Upper lobe of right lung (tissue), 1 donor: ENCODE results near the gene NSD1. TPM values are rescaled to one million over a fixed set of nuclear protein-coding genes. Genes with fewer than 3 reads are reported as not detected.

Experiments used
- ATAC-seq: fragments of 200-7000 bp; cut with Tn5 transposase; one replicate; pipeline ENCODE4 v1.9.1; 2020; ENCODE audit warnings: mild to moderate bottlenecking, moderate library complexity
- DNase-seq: peaks from one replicate; pipeline ENCODE4 v3.0.0-alpha.2; 2020
- H3K27ac ChIP-seq: fragments of 200-600 bp; one replicate; pipeline ENCODE4 v1.8.0; 2022
- H3K27me3 ChIP-seq: fragments of 200-600 bp; one replicate; pipeline ENCODE4 v1.8.0; 2022; ENCODE audit warnings: mild to moderate bottlenecking
- H3K36me3 ChIP-seq: fragments of 200-600 bp; one replicate; pipeline ENCODE4 v1.8.0; 2022
- H3K4me1 ChIP-seq: fragments of 200-600 bp; one replicate; pipeline ENCODE4 v1.8.0; 2022
- H3K4me3 ChIP-seq: fragments of 200-600 bp; one replicate; pipeline ENCODE4 v1.8.0; 2022; ENCODE audit warnings: mild to moderate bottlenecking
- H3K9me3 ChIP-seq: fragments of 200-600 bp; one replicate; pipeline ENCODE4 v1.8.0; 2022
- intact Hi-C: fragments of 100-400 bp; cut with DNase I; formaldehyde crosslinking; loops from one replicate; pipeline ENCODE4 v1.11.0; 2022
- total RNA-seq: library from RNA; stranded (reverse); fragmentation: NEBNext Ultra II Directional; extraction: Animal tissue kit (Norgen Biotek cat#: 25700); gene quantifications from one replicate; pipeline ENCODE4 v1.2.1, GENCODE V29; 2021
- TF ChIP-seq, protein P1 (sequence below): fragments of 200-600 bp; IDR thresholded peaks from one replicate; pipeline ENCODE4 v1.8.0; 2022; ENCODE audit warnings: antibody characterized with exemption
- donor health status: DM: no; HTN: yes; CAD: no; lungs with severe emphysema.

NSD1 gene
- total RNA-seq, 1 donor from 2014 or later, result 67.7 TPM

DNA sequence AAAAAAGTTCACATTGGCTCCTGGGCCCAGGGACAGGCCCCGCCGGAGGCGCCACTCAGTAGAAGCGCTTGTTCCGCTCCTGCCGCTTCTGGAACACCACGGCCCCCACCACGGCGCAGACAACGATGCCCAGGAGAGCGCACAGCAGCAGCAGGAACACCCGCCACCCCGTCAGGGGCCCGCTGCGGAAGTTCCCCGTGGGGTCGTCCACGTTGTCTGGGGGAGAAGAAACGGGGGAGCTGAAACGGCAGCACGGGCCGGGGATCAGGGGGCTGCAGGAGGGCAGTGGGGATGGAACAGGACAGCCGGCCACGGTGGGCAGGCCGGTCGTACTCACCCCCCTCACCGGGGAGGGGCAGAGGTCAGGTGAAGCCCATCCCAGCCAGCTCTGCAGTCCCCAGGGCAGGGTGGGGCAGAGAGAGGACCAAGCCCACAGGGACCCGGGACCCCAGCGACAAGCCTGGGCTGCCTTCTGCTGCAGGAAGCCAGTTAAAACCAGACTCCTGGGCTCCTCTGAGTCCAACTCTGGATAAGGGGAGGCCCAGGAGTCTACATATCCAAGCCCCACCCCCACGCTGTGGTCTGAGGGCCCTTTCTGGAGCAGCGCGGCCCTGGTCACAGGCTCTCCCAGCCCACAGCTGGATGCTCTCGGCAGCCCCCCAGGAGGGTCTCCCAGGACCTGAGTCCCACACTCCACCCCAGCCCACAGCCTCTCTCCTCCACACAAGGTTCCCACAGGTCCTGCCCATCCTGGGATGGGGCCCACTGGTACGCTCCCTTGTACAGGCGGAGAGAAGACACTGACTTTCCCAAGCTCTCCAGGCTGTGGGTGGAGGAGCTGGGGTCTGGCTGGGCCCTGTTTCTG is 198.7 kb downstream of the NSD1 start:
- intact Hi-C loops, result no loop called here
- no peak for DNase-seq
- ATAC-seq, result no peak
- Histone ChIP-seq H3K9me3 (no peaks in the 10 kb centered on the region), H3K27me3 (no peaks in the 10 kb centered on the region), H3K4me3 (no peak overlapping the region), H3K36me3 (peaks cover 74% of the 10 kb centered on the region), H3K4me1 (no peaks in the 10 kb centered on the region), H3K27ac (no peak overlapping the region)
- TF ChIP-seq, protein P1, sequence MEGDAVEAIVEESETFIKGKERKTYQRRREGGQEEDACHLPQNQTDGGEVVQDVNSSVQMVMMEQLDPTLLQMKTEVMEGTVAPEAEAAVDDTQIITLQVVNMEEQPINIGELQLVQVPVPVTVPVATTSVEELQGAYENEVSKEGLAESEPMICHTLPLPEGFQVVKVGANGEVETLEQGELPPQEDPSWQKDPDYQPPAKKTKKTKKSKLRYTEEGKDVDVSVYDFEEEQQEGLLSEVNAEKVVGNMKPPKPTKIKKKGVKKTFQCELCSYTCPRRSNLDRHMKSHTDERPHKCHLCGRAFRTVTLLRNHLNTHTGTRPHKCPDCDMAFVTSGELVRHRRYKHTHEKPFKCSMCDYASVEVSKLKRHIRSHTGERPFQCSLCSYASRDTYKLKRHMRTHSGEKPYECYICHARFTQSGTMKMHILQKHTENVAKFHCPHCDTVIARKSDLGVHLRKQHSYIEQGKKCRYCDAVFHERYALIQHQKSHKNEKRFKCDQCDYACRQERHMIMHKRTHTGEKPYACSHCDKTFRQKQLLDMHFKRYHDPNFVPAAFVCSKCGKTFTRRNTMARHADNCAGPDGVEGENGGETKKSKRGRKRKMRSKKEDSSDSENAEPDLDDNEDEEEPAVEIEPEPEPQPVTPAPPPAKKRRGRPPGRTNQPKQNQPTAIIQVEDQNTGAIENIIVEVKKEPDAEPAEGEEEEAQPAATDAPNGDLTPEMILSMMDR, result no peak

DNA sequence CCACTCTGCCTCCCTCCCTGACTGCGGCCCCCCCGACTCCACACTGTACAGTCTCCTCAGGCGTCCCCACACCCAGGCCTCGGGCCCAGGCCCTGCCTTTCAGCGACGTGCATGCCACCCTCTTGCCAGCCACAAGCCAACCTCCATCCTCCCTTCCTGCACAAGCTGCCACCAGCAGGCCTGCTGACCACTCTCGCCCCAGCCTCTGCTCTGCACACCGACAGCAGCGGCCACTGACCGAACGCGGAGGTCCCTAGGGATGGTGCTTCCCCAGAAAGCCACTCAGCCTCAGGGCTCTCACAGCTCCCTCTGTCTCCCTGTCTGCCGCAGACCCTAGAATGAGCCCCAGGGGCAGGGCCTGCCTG is 199.3 kb downstream of the NSD1 start:
- DNase-seq (no peak), ATAC-seq (no peak)
- H3K27me3 ChIP-seq, result no peaks in the 10 kb centered on the region
- H3K27ac ChIP-seq, result no peak overlapping the region
- H3K4me1 ChIP-seq, result no peaks in the 10 kb centered on the region
- TF ChIP-seq, protein P1, result no peak
- peaks cover 80% of the 10 kb centered on the region for H3K36me3 ChIP-seq
- intact Hi-C loops, result no loop called here
- no peak overlapping the region for H3K4me3 ChIP-seq
- H3K9me3 ChIP-seq, result no peaks in the 10 kb centered on the region

DNA sequence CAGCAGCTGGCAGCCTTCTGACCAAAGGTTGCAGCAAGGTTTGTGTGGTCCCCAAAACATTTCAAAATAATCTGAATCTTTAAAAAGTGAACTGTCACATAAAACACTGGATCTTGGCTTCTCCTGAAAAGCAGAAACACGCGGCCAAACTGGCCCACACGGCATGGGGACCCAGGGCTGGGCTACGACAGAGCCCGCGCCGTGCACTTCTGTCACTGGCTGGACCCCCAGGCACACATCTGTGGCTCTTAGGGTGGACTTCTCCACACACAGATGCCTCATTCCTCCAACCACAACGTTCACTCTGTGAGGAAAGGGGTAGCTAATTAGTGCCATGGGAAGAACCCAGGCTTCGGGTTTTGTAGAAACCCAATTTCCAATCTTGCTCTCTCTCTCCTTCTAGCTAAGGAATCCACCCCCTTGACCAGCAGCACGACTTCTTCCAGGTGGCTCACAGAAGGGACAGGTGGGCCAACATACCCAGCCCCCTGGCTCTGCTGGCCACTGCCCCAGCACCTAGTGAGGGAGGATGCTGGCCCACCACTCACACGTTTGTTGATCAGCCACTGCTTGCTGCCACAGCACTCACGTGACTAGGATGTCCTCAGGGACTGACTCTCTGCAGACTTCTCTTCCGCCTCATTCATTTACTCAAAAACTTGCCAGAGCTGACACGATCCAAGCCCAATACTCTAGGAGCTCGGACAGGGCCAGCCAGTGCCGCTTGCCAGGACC is 200.0 kb downstream of the NSD1 start:
- TF ChIP-seq, protein P1, result no peak
- Histone ChIP-seq H3K27ac (no peak overlapping the region), H3K36me3 (peaks cover 87% of the 10 kb centered on the region), H3K9me3 (no peaks in the 10 kb centered on the region), H3K4me1 (no peaks in the 10 kb centered on the region), H3K27me3 (no peaks in the 10 kb centered on the region), H3K4me3 (no peak overlapping the region)
- DNase-seq (no peak), ATAC-seq (no peak)
- intact Hi-C loops, result no loop called here

DNA sequence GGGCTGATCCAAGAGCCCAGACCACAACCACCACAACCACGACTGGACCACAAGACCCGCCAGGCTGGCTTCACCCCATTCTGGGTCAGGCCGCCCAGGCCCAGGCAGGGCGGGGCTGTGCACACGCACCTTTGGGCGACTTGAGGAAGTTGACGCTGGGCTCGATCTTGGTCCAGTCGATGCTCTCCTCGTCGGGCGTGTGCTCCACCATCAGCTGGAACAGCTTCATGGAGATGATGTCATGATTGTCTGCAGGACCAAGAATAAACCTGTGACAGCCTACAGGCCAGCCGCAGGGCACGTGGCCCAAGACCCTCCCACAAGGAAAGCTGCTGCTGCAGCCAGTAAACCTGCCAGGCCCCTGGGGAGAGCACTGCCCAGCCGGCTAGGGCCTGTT is 200.6 kb downstream of the NSD1 start:
- intact Hi-C loops, result no loop called here
- TF ChIP-seq, protein P1, result no peak
- Histone ChIP-seq H3K36me3 (peaks cover 92% of the 10 kb centered on the region), H3K27ac (no peak overlapping the region), H3K9me3 (no peaks in the 10 kb centered on the region), H3K27me3 (no peaks in the 10 kb centered on the region), H3K4me1 (no peaks in the 10 kb centered on the region), H3K4me3 (no peak overlapping the region)
- ATAC-seq, result no peak
- no peak for DNase-seq

DNA sequence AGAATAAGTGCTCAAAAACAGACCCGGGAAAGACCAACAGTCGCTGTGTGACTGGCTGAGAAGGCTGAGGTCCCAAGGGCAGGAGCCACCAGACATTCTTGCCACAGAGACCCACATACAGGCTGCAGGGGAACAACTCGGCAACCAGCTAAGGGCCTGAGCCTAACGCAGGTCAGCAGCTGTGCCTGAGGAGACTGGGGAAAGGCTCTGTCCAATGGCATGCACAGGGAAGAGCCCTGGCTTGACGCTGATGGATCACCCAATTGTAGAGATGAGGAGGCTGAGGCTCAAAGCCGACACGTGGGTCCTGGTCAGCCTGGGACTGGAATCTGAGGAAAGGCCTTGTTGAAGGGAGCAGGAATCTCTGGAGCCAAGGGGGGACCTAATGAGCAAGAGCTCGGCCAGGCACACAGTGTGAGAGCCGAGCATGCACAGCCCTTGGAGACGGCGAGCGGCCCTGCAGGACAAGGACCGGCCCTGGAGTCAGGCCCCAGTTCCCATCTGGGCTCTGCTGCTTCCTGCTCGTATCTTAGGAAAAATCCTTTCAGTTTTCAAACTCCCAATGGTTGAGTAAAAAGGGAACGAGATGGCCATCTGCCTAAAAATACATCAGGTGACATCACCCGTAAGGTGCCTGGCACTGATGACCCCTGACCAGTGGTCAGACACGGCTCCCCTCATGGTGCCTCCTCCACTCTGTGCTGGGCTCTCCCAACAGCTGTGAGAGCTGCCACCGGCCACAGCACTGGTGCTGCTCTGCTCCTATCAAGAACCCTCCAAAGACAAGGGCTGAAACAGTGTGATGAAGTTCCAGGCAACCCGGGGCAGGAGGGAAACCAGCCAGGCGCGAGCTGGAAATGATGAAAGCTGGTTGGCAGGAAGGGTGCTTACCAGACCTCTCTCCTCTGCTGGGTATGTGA is 201.5 kb downstream of the NSD1 start:
- Histone ChIP-seq H3K27ac (no peak overlapping the region), H3K9me3 (no peaks in the 10 kb centered on the region), H3K4me3 (no peak overlapping the region), H3K4me1 (no peaks in the 10 kb centered on the region), H3K36me3 (peaks cover 89% of the 10 kb centered on the region), H3K27me3 (no peaks in the 10 kb centered on the region)
- TF ChIP-seq, protein P1, result no peak
- intact Hi-C loops, result no loop called here
- ATAC-seq (no peak), DNase-seq (no peak)
